KMS-11 (cell line): ENCODE results near the gene PDE11A.
"Not testable (repeated sequence)": the region's sequence is repeated elsewhere in the genome, so short reads cannot be mapped to it uniquely, and the experiment has no call there.

ENCODE experiments used
- H2AFZ ChIP-seq: fragments of 200-600 bp; sonication (generic); 2 replicates; pipeline ENCODE4 v1.6.1; 2016; ENCODE audit warnings: antibody characterized with exemption, mixed run types, low read depth
- H3K27ac ChIP-seq: fragments of 200-600 bp; sonication (generic); 2 replicates; pipeline ENCODE4 v1.6.1; 2016; ENCODE audit warnings: mild to moderate bottlenecking, mixed run types
- H3K27me3 ChIP-seq: fragments of 200-600 bp; sonication (generic); 2 replicates; pipeline ENCODE4 v1.6.1; 2017; ENCODE audit warnings: mild to moderate bottlenecking, low read depth, mixed run types, moderate library complexity; ENCODE audit not compliant: insufficient read depth
- H3K36me3 ChIP-seq: fragments of 200-600 bp; sonication (generic); 2 replicates; pipeline ENCODE4 v1.6.1; 2017; ENCODE audit warnings: mild to moderate bottlenecking, mixed run types; ENCODE audit not compliant: insufficient read depth
- H3K4me1 ChIP-seq: fragments of 200-600 bp; sonication (generic); 2 replicates; pipeline ENCODE4 v1.6.1; 2016; ENCODE audit warnings: mild to moderate bottlenecking, low read depth, mixed run types; ENCODE audit not compliant: poor library complexity, severe bottlenecking
- H3K4me2 ChIP-seq: fragments of 200-600 bp; sonication (generic); 2 replicates; pipeline ENCODE4 v1.7.0; 2016; ENCODE audit warnings: mild to moderate bottlenecking, mixed run types
- H3K4me3 ChIP-seq: fragments of 200-600 bp; sonication (generic); IDR thresholded peaks from 2 replicates; pipeline ENCODE4 v1.6.1; 2017; ENCODE audit warnings: low read depth, low read length, mixed read lengths; ENCODE audit not compliant: insufficient read depth
- H3K79me2 ChIP-seq: fragments of 200-600 bp; sonication (generic); 2 replicates; pipeline ENCODE4 v1.6.1; 2016; ENCODE audit warnings: low read depth, mixed run types; ENCODE audit not compliant: insufficient read depth
- H3K9ac ChIP-seq: fragments of 200-600 bp; sonication (generic); 2 replicates; pipeline ENCODE4 v1.6.1; 2016; ENCODE audit warnings: mild to moderate bottlenecking, mixed run types
- H4K20me1 ChIP-seq: fragments of 200-600 bp; sonication (generic); 2 replicates; pipeline ENCODE4 v1.6.1; 2016; ENCODE audit warnings: mild to moderate bottlenecking, mixed run types; ENCODE audit not compliant: insufficient read depth
- CTCF ChIP-seq: fragments of 200-600 bp; sonication (generic); conservative IDR thresholded peaks from 2 replicates; pipeline ENCODE4 v1.6.1; 2017; ENCODE audit warnings: low read depth, mild to moderate bottlenecking, antibody characterized with exemption, low read length, moderate library complexity, mixed read lengths

The PDE11A gene

GRCh38 chr2:177842243-177842642 is 230.3 kb downstream of the PDE11A start:
- Histone ChIP-seq H3K36me3 (no peaks in the 10 kb centered on the region), H2AFZ (no peak overlapping the region), H3K9ac (no peak overlapping the region), H3K4me1 (no peaks in the 10 kb centered on the region), H3K27ac (no peak overlapping the region), H4K20me1 (no peaks in the 10 kb centered on the region), H3K4me3 (no peak overlapping the region), H3K4me2 (no peak overlapping the region), H3K79me2 (no peaks in the 10 kb centered on the region), H3K27me3 (no peaks in the 10 kb centered on the region)
- no peak for TF ChIP-seq CTCF

GRCh38 chr2:177835418-177836204 is 237.0 kb downstream of the PDE11A start:
- H4K20me1 ChIP-seq, H3K4me1 ChIP-seq, H3K27ac ChIP-seq, H3K9ac ChIP-seq, H3K36me3 ChIP-seq, H3K4me2 ChIP-seq, H3K79me2 ChIP-seq, H3K27me3 ChIP-seq, H3K4me3 ChIP-seq, H2AFZ ChIP-seq: not testable (repeated sequence)

GRCh38 chr2:177832611-177833433 is 239.8 kb downstream of the PDE11A start:
- no peaks in the 10 kb centered on the region for H3K36me3 ChIP-seq
- H3K4me3 ChIP-seq = no peak overlapping the region
- no peak overlapping the region for H3K27ac ChIP-seq
- no peak overlapping the region for H3K4me2 ChIP-seq
- no peak overlapping the region for H2AFZ ChIP-seq
- H4K20me1 ChIP-seq = no peaks in the 10 kb centered on the region
- H3K79me2 ChIP-seq = no peaks in the 10 kb centered on the region
- no peak overlapping the region for H3K9ac ChIP-seq
- H3K27me3 ChIP-seq = no peaks in the 10 kb centered on the region
- no peaks in the 10 kb centered on the region for H3K4me1 ChIP-seq
- TF ChIP-seq CTCF = no peak

- H3K36me3 ChIP-seq = no peaks in the 10 kb centered on the region
- no peaks in the 10 kb centered on the region for H3K27me3 ChIP-seq
- H2AFZ ChIP-seq = no peak overlapping the region
- H3K4me1 ChIP-seq = no peaks in the 10 kb centered on the region
- no peaks in the 10 kb centered on the region for H3K79me2 ChIP-seq
- no peak for TF ChIP-seq CTCF
- no peak overlapping the region for H3K4me3 ChIP-seq
- H4K20me1 ChIP-seq = no peaks in the 10 kb centered on the region
- H3K4me2 ChIP-seq = no peak overlapping the region
- no peak overlapping the region for H3K9ac ChIP-seq
- H3K27ac ChIP-seq = no peak overlapping the region
Observed at GRCh38 chr2:177830881-177831386, 241.6 kb downstream of the PDE11A start.
